ENCODE measurements around the gene HAND2. TPM values are rescaled to one million over a fixed set of nuclear protein-coding genes. Genes with fewer than 3 reads are reported as not detected.
A peak's percentile ranks its signal among the peaks of the same experiment; 100 is the strongest.

HAND2 gene
- total and polyA plus RNA-seq, 2 experiments from 2014 or later = 0.15 TPM; not detected in 1

GRCh38 chr4:173504181-173504503 lies 25.9 kb downstream of the HAND2 start:
- peaks cover 100% of the 10 kb centered on the region for H3K27me3 ChIP-seq (ENCODE audit: insufficient read depth)
- ATAC-seq = no peak
- H3K27ac Mint-ChIP-seq = no peak overlapping the region

More at GRCh38 chr4:173504181-173504503, 25.9 kb downstream of the HAND2 start:
- Mint-ChIP-seq H3K36me3 (ENCODE audit: low read depth) (no peaks in the 10 kb centered on the region), H3K4me1 (peaks cover 54% of the 10 kb centered on the region), H3K4me3 (no peak overlapping the region; the same call in 2 of the 3 replicates), H3K27me3 (ENCODE audit: insufficient read depth, low read depth, poor library complexity) (peaks cover 100% of the 10 kb centered on the region), H3K9me3 (peaks cover 10% of the 10 kb centered on the region; the same call in 2 of the 3 replicates)
- peaks cover 7% of the 10 kb centered on the region; the same call in 1 of the 2 replicates for H3F3A ChIP-seq (replicated peaks; ENCODE audit: low read depth)
- H3K4me2 ChIP-seq = no peak overlapping the region
- no peak overlapping the region for H3K4me3 ChIP-seq
- peaks cover 15% of the 10 kb centered on the region for H4K20me1 ChIP-seq (replicated peaks; ENCODE audit: insufficient read depth)
- H2AFZ ChIP-seq = no peak overlapping the region
- DNase-seq (ENCODE audit: low spot score) = peak; percentile 28
- peaks cover 51% of the 10 kb centered on the region for H3K4me1 ChIP-seq (ENCODE audit: insufficient read depth)
- H3K27ac ChIP-seq (ENCODE audit: low read depth) = no peak overlapping the region
- TF ChIP-seq, protein P1, sequence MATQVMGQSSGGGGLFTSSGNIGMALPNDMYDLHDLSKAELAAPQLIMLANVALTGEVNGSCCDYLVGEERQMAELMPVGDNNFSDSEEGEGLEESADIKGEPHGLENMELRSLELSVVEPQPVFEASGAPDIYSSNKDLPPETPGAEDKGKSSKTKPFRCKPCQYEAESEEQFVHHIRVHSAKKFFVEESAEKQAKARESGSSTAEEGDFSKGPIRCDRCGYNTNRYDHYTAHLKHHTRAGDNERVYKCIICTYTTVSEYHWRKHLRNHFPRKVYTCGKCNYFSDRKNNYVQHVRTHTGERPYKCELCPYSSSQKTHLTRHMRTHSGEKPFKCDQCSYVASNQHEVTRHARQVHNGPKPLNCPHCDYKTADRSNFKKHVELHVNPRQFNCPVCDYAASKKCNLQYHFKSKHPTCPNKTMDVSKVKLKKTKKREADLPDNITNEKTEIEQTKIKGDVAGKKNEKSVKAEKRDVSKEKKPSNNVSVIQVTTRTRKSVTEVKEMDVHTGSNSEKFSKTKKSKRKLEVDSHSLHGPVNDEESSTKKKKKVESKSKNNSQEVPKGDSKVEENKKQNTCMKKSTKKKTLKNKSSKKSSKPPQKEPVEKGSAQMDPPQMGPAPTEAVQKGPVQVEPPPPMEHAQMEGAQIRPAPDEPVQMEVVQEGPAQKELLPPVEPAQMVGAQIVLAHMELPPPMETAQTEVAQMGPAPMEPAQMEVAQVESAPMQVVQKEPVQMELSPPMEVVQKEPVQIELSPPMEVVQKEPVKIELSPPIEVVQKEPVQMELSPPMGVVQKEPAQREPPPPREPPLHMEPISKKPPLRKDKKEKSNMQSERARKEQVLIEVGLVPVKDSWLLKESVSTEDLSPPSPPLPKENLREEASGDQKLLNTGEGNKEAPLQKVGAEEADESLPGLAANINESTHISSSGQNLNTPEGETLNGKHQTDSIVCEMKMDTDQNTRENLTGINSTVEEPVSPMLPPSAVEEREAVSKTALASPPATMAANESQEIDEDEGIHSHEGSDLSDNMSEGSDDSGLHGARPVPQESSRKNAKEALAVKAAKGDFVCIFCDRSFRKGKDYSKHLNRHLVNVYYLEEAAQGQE (IDR thresholded peaks at IDR 0.05; ENCODE audit: unreplicated experiment) = no peak
- TF ChIP-seq CTCF (conservative IDR thresholded peaks at IDR 0.05; ENCODE audit: low read depth in 2 of 2) (no peak), ZNF114 (CRISPR knock-in tag; IDR thresholded peaks at IDR 0.05) (no peak), JUNB (IDR thresholded peaks at IDR 0.05; ENCODE audit: unreplicated experiment) (no peak), EZH2phosphoT487 (IDR thresholded peaks at IDR 0.05; ENCODE audit: unreplicated experiment) (no peak), NANOG (IDR thresholded peaks at IDR 0.05; ENCODE audit: borderline replicate concordance) (no peak), ZNF331 (CRISPR knock-in tag; IDR thresholded peaks at IDR 0.05; ENCODE audit: low read depth) (no peak), EZH2 (IDR thresholded peaks at IDR 0.05; ENCODE audit: low read depth, unreplicated experiment) (no peak), ETS1 (IDR thresholded peaks at IDR 0.05) (no peak), CREB1 (CRISPR knock-in tag; IDR thresholded peaks at IDR 0.05; ENCODE audit: low read depth) (no peak), ZNF462 (CRISPR knock-in tag; IDR thresholded peaks at IDR 0.05) (no peak)
- H3K9me2 ChIP-seq (ENCODE audit: insufficient read depth) = no peaks in the 10 kb centered on the region
- no peaks in the 10 kb centered on the region for H3K36me3 ChIP-seq (ENCODE audit: insufficient read depth)
- H3K79me2 ChIP-seq (replicated peaks; ENCODE audit: insufficient read depth) = no peaks in the 10 kb centered on the region

Data from GM23338 (cell line).